HG02943 (cell line): ENCODE results near the gene TMEM213.

Experiments
- ATAC-seq: cut with Tn5 transposase; IDR thresholded peaks from one replicate; pipeline ENCODE4 v1.9.1; 2021; ENCODE audit warnings: mild to moderate bottlenecking, low read depth, moderate library complexity; ENCODE audit not compliant: unreplicated experiment

TMEM213 gene

GRCh38 chr7:138797715-138798320 is at the start of gene TMEM213, which contains the start of gene ATP6V0A4:
Gene TMEM213 (plus strand): TSS chr7:138797994. CDS start chr7:138798105, 111 bp downstream.
Gene ATP6V0A4 (minus strand): TSS chr7:138798196. CDS start chr7:138771247, 26,949 bp downstream.
- no peak for ATAC-seq

GRCh38 chr7:138748666-138749065 is 49.1 kb upstream of the TMEM213 start:
- no peak for ATAC-seq

- no peak for ATAC-seq
These were observed 47.8 kb upstream of the TMEM213 start for GRCh38 chr7:138749960-138750359.

- ATAC-seq = no peak
These were observed 47.3 kb upstream of the TMEM213 start for GRCh38 chr7:138750473-138750872.

- no peak for ATAC-seq
These were observed 46.8 kb upstream of the TMEM213 start for GRCh38 chr7:138750901-138751464.

- peak; percentile 83 for ATAC-seq
These were observed 45.2 kb upstream of the TMEM213 start for GRCh38 chr7:138752518-138753149.

- no peak for ATAC-seq
These were observed 44.7 kb upstream of the TMEM213 start for GRCh38 chr7:138753150-138753518.

GRCh38 chr7:138753610-138754009 is 44.2 kb upstream of the TMEM213 start:
- no peak for ATAC-seq

GRCh38 chr7:138755331-138755747 is 42.5 kb upstream of the TMEM213 start:
- ATAC-seq = no peak

GRCh38 chr7:138755842-138756590 is 41.8 kb upstream of the TMEM213 start:
- ATAC-seq = no peak

GRCh38 chr7:138756591-138757242 is 41.1 kb upstream of the TMEM213 start:
- no peak for ATAC-seq

GRCh38 chr7:138768241-138768640 is 29.6 kb upstream of the TMEM213 start:
- no peak for ATAC-seq

- no peak for ATAC-seq
These were observed 26.9 kb upstream of the TMEM213 start for GRCh38 chr7:138770904-138771303.

- ATAC-seq = no peak
These were observed 24.6 kb upstream of the TMEM213 start for GRCh38 chr7:138773176-138773575.

GRCh38 chr7:138773817-138774216 is 24.0 kb upstream of the TMEM213 start:
- no peak for ATAC-seq

- no peak for ATAC-seq
These were observed 21.5 kb upstream of the TMEM213 start for GRCh38 chr7:138776166-138776833.

GRCh38 chr7:138781004-138781403 is 16.8 kb upstream of the TMEM213 start:
- no peak for ATAC-seq

- ATAC-seq = no peak
These were observed 13.1 kb upstream of the TMEM213 start for GRCh38 chr7:138784692-138785091.

- no peak for ATAC-seq
These were observed 12.0 kb upstream of the TMEM213 start for GRCh38 chr7:138785587-138786437.
